ENCODE data around the gene CYRIA. TPM values are rescaled to one million over a fixed set of nuclear protein-coding genes. Genes with fewer than 3 reads are reported as not detected.
A peak's percentile ranks its signal among the peaks of the same experiment; 100 is the strongest.

Gene CYRIA
- total and polyA plus RNA-seq, 2 experiments from 2014 or later = 1.4 to 1.5 TPM

DNA sequence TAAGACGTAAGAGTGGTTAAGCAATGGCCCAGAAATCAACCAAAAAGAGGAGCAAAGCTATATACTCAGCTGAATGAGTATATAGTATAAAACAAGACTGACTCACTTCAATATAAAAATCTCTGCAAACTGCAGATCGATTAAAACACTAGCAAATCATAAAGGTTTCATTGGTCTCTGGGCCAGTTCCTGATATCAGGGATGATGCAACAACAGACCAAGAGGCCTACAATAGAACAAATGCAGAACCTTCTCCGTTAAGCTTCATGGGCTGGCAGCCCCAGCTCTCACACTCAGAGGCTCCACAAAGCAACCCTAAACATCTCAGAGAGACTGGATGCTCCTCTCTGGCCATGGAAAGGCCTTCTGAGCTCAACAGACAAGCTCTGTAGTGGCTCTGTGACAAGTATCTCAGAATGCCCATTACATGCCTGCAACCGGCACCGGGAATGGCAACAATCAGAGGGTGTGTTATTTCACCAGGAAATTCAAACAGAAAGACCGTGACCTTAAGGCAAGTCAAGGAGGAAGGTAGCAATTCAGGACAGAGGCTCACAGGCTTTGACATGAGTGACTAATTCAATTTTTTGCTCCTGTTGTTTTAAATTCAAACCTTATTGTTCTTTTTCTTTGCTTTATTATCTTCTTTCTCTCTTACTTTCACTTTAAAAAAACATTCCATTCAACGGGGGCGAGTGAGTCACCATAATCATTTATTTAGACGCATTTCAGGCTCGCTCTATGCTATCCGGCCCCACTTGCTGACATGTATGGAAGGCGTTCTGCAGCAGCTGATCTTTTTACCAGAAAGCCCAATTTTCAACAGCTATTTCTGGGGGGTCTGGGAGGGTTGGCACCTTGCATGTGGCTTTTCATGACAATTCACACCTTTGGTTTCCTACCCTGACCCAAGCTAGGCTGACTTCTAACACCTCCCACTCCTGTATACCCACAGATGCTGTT, 15.1 kb downstream of the CYRIA start:
- no peaks in the 10 kb centered on the region for H4K20me1 ChIP-seq (ENCODE audit: insufficient read depth, poor library complexity, severe bottlenecking)
- H3K27me3 ChIP-seq = no peaks in the 10 kb centered on the region
- H3K9me2 ChIP-seq (replicated peaks; ENCODE audit: insufficient read depth) = no peaks in the 10 kb centered on the region
- H2AFZ ChIP-seq = peak overlapping the region; percentile 60
- DNase-seq (ENCODE audit: low spot score) = no peak
- H3K36me3 ChIP-seq (replicated peaks; ENCODE audit: insufficient read depth, low read depth) = no peaks in the 10 kb centered on the region
- TF ChIP-seq EZH2phosphoT487 (IDR thresholded peaks at IDR 0.05; ENCODE audit: low read depth, severe bottlenecking, unreplicated experiment) (no peak), EZH2 (IDR thresholded peaks at IDR 0.05; ENCODE audit: borderline replicate concordance) (no peak)
- no peak overlapping the region for H3K4me3 ChIP-seq
- peak overlapping the region; percentile 40 for H3K27ac ChIP-seq
- H3K4me1 ChIP-seq (ENCODE audit: insufficient read depth) = peaks cover 28% of the 10 kb centered on the region
- no peaks in the 10 kb centered on the region for H3K9me3 ChIP-seq (ENCODE audit: low read depth)
- WGBS (ENCODE audit: low lambda C conversion rate, missing lambda C conversion rate) = 63% methylated on average over 12 of the region's 12 CpGs
- peak overlapping the region; percentile 55 for H3K4me2 ChIP-seq
- H3K79me2 ChIP-seq = no peaks in the 10 kb centered on the region

DNA sequence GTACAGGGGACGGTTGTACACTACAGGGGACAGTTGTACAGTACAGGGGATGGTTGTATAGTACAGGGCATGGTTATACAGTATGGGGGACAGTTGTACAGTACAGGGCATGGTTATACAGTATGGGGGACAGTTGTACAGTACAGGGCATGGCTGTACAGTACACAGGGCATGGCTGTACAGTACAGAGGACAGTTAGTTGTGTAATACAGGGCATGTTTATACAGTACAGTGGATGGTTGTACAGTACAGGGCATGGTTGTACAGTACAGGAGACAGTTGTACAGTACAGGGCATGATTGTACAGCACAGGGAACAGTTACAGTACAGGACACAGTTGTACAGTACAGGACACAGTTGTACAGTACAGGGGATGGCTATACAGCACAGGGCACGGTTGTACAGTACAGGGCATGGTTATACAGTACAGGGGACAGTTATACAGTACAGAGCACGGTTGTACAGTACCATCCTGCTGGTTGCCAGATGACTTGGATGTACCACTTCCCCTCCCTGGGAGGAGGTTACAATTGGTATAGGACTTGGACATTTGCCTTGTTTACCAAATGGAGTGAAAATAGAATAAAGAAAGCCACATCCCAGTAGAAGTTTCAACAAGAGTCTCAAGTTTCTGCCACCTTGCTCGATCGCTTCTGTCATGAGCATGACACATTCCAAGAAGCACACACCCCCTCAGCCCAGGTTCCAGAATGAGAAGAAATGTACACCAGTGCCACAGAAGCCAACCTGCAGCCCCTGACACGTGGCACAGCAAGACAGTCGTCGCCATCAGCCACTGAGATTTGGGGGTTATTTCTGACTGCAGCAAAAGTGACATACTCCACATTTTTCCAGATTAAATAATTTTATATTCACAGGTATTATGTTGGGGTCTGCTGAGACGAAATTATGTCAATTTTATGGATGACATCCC, 16.0 kb downstream of the CYRIA start:
- Histone ChIP-seq H3K36me3 (replicated peaks; ENCODE audit: insufficient read depth, low read depth) (no peaks in the 10 kb centered on the region), H3K9me2 (replicated peaks; ENCODE audit: insufficient read depth) (no peaks in the 10 kb centered on the region), H3K4me3 (no peak overlapping the region), H2AFZ (no peak overlapping the region), H3K4me1 (ENCODE audit: insufficient read depth) (peaks cover 28% of the 10 kb centered on the region), H3K9me3 (ENCODE audit: low read depth) (no peaks in the 10 kb centered on the region), H3K4me2 (no peak overlapping the region), H4K20me1 (ENCODE audit: insufficient read depth, poor library complexity, severe bottlenecking) (no peaks in the 10 kb centered on the region), H3K27me3 (no peaks in the 10 kb centered on the region), H3K79me2 (no peaks in the 10 kb centered on the region), H3K27ac (no peak overlapping the region)
- 92% methylated on average over 9 of the region's 9 CpGs for WGBS (ENCODE audit: low lambda C conversion rate, missing lambda C conversion rate)
- TF ChIP-seq EZH2 (IDR thresholded peaks at IDR 0.05; ENCODE audit: borderline replicate concordance) (no peak), EZH2phosphoT487 (IDR thresholded peaks at IDR 0.05; ENCODE audit: low read depth, severe bottlenecking, unreplicated experiment) (no peak)
- TF ChIP-seq, protein P1, sequence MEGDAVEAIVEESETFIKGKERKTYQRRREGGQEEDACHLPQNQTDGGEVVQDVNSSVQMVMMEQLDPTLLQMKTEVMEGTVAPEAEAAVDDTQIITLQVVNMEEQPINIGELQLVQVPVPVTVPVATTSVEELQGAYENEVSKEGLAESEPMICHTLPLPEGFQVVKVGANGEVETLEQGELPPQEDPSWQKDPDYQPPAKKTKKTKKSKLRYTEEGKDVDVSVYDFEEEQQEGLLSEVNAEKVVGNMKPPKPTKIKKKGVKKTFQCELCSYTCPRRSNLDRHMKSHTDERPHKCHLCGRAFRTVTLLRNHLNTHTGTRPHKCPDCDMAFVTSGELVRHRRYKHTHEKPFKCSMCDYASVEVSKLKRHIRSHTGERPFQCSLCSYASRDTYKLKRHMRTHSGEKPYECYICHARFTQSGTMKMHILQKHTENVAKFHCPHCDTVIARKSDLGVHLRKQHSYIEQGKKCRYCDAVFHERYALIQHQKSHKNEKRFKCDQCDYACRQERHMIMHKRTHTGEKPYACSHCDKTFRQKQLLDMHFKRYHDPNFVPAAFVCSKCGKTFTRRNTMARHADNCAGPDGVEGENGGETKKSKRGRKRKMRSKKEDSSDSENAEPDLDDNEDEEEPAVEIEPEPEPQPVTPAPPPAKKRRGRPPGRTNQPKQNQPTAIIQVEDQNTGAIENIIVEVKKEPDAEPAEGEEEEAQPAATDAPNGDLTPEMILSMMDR (IDR thresholded peaks at IDR 0.05; ENCODE audit: poor library complexity) = no peak
- no peak for DNase-seq (ENCODE audit: low spot score)

GRCh38 chr2:16647992-16648617, 17.5 kb downstream of the CYRIA start:
- H4K20me1 ChIP-seq (ENCODE audit: insufficient read depth, poor library complexity, severe bottlenecking) = no peaks in the 10 kb centered on the region
- H2AFZ ChIP-seq = no peak overlapping the region
- no peaks in the 10 kb centered on the region for H3K27me3 ChIP-seq
- H3K27ac ChIP-seq = no peak overlapping the region
- TF ChIP-seq EZH2phosphoT487 (IDR thresholded peaks at IDR 0.05; ENCODE audit: low read depth, severe bottlenecking, unreplicated experiment) = no peak
- TF ChIP-seq, protein P1 (IDR thresholded peaks at IDR 0.05; ENCODE audit: poor library complexity) = no peak
- no peak for TF ChIP-seq EZH2 (IDR thresholded peaks at IDR 0.05; ENCODE audit: borderline replicate concordance)
- H3K4me2 ChIP-seq = no peak overlapping the region
- H3K36me3 ChIP-seq (replicated peaks; ENCODE audit: insufficient read depth, low read depth) = no peaks in the 10 kb centered on the region
- WGBS (ENCODE audit: low lambda C conversion rate, missing lambda C conversion rate) = 84% methylated on average over 2 of the region's 2 CpGs
- DNase-seq (ENCODE audit: low spot score) = no peak
- no peaks in the 10 kb centered on the region for H3K79me2 ChIP-seq
- no peaks in the 10 kb centered on the region for H3K9me3 ChIP-seq (ENCODE audit: low read depth)
- no peak overlapping the region for H3K4me3 ChIP-seq
- no peaks in the 10 kb centered on the region for H3K9me2 ChIP-seq (replicated peaks; ENCODE audit: insufficient read depth)
- H3K4me1 ChIP-seq (ENCODE audit: insufficient read depth) = peaks cover 23% of the 10 kb centered on the region
